ENCODE results near the gene MYG1. TPM values are rescaled to one million over a fixed set of nuclear protein-coding genes. Genes with fewer than 3 reads are reported as not detected.

Gene MYG1, protein sequence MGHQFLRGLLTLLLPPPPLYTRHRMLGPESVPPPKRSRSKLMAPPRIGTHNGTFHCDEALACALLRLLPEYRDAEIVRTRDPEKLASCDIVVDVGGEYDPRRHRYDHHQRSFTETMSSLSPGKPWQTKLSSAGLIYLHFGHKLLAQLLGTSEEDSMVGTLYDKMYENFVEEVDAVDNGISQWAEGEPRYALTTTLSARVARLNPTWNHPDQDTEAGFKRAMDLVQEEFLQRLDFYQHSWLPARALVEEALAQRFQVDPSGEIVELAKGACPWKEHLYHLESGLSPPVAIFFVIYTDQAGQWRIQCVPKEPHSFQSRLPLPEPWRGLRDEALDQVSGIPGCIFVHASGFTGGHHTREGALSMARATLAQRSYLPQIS
- polyA plus RNA-seq = 10 to 100 TPM; 42.4 to 87.0 (median 66.9) TPM
- long read RNA-seq, donor 1, transcript C12orf10-201 (7 exons, 1,192 nt) = major isoform, 26 of 38 reads
- long read RNA-seq, donor 1, partial matches to known transcripts = 5 of 38 reads
- long read RNA-seq, donor 1, other reads (novel, unspliced or antisense) = 0 of 38 reads
- long read RNA-seq, donor 2, transcript C12orf10-201 (7 exons, 1,192 nt) = major isoform, 10 of 11 reads
- long read RNA-seq, donor 2, partial matches to known transcripts = 0 of 11 reads
- long read RNA-seq, donor 2, other reads (novel, unspliced or antisense) = 0 of 11 reads
- long read RNA-seq, donor 3, transcript C12orf10-201 (7 exons, 1,192 nt) = major isoform, 5 of 9 reads
- long read RNA-seq, donor 3, partial matches to known transcripts = 0 of 9 reads
- long read RNA-seq, donor 3, other reads (novel, unspliced or antisense) = 0 of 9 reads
- long read RNA-seq, donor 4 = 0 reads
- long read RNA-seq, donor 5, transcript C12orf10-201 (7 exons, 1,192 nt) = major isoform, 6 of 10 reads
- long read RNA-seq, donor 5, partial matches to known transcripts = 0 of 10 reads
- long read RNA-seq, donor 5, other reads (novel, unspliced or antisense) = 0 of 10 reads
- long read RNA-seq, donor 6, transcript C12orf10-201 (7 exons, 1,192 nt) = major isoform, 10 of 13 reads
- long read RNA-seq, donor 6, partial matches to known transcripts = 0 of 13 reads
- long read RNA-seq, donor 6, other reads (novel, unspliced or antisense) = 0 of 13 reads
- long read RNA-seq, donor 7 = 0 reads
- long read RNA-seq, donor 8, partial matches to known transcripts = 0 of 2 reads
- long read RNA-seq, donor 8, other reads (novel, unspliced or antisense) = 0 of 2 reads
- long read RNA-seq, donor 9, partial matches to known transcripts = 0 of 2 reads
- long read RNA-seq, donor 9, other reads (novel, unspliced or antisense) = 0 of 2 reads
- long read RNA-seq, donor 10, transcript C12orf10-201 (7 exons, 1,192 nt) = major isoform, 18 of 24 reads
- long read RNA-seq, donor 10, partial matches to known transcripts = 0 of 24 reads
- long read RNA-seq, donor 10, other reads (novel, unspliced or antisense) = 0 of 24 reads

- peaks cover 2 to 23% (median 10%) of the 10 kb centered on the region in 3 donors for H3K4me1 ChIP-seq (ENCODE audit: control insufficient read depth in 3 of 3, insufficient read depth in 2 of 3, low read depth in 1 of 3, low read length in 2 of 3)
- FAIRE-seq = no peak
These were observed at the start of gene MYG1 for GRCh38 chr12:53299454-53300180. TSS of gene MYG1 (plus strand) at chr12:53299695. CDS start at chr12:53299738, 43 bp downstream.

GRCh38 chr12:53251477-53252348 lies 47.8 kb upstream of the MYG1 start:
- FAIRE-seq (no peak), DNase-seq (peak; percentile 77 to 89)
- Histone ChIP-seq H3K4me3 (ENCODE audit: low read depth in 1 of 3, low read length in 3 of 3) (peak overlapping the region; percentile 76 to 94 (median 83)), H3K27ac (ENCODE audit: low read depth in 1 of 3, low read length in 2 of 3) (peak overlapping the region; percentile 56 to 93 (median 90)), H3K9me3 (ENCODE audit: control insufficient read depth in 2 of 2, insufficient read depth in 1 of 2, low read depth in 1 of 2, low read length in 1 of 2) (no peaks in the 10 kb centered on the region), H3K4me1 (ENCODE audit: control insufficient read depth in 3 of 3, insufficient read depth in 2 of 3, low read depth in 1 of 3, low read length in 2 of 3) (peaks cover 3 to 15% (median 8%) of the 10 kb centered on the region in 3 donors), H3K27me3 (ENCODE audit: control insufficient read depth in 3 of 3, insufficient read depth in 3 of 3, low read length in 3 of 3) (no peaks in the 10 kb centered on the region), H3K36me3 (ENCODE audit: control insufficient read depth in 3 of 3, insufficient read depth in 2 of 3, low read depth in 1 of 3, low read length in 3 of 3) (peaks cover 4 to 27% (median 7%) of the 10 kb centered on the region in 3 donors)
- 0 to 1% (median 1%) methylated on average over 27 to 51 of the region's 51 CpGs for WGBS, 3 donors

More at GRCh38 chr12:53299454-53300180, at the start of gene MYG1:
- H3K9me3 ChIP-seq (ENCODE audit: control insufficient read depth in 2 of 2, insufficient read depth in 1 of 2, low read depth in 1 of 2, low read length in 1 of 2) = no peaks in the 10 kb centered on the region
- H3K27ac ChIP-seq (ENCODE audit: low read depth in 1 of 3, low read length in 2 of 3) = peak within 1 kb of the TSS; percentile 34 to 57 (median 47)
- H3K36me3 ChIP-seq (ENCODE audit: control insufficient read depth in 3 of 3, insufficient read depth in 2 of 3, low read depth in 1 of 3, low read length in 3 of 3) = peaks cover 0 to 48% (median 2%) of the 10 kb centered on the region in 3 donors
- DNase-seq = peak; percentile 95
- H3K4me3 ChIP-seq (ENCODE audit: low read depth in 1 of 3, low read length in 3 of 3) = peak within 1 kb of the TSS; percentile 55 to 77 (median 74)
- no peaks in the 10 kb centered on the region for H3K27me3 ChIP-seq (ENCODE audit: control insufficient read depth in 3 of 3, insufficient read depth in 3 of 3, low read length in 3 of 3)
- 0 to 1% (median 1%) methylated on average over 45 to 51 of the region's 51 CpGs for WGBS, 3 donors

DNA sequence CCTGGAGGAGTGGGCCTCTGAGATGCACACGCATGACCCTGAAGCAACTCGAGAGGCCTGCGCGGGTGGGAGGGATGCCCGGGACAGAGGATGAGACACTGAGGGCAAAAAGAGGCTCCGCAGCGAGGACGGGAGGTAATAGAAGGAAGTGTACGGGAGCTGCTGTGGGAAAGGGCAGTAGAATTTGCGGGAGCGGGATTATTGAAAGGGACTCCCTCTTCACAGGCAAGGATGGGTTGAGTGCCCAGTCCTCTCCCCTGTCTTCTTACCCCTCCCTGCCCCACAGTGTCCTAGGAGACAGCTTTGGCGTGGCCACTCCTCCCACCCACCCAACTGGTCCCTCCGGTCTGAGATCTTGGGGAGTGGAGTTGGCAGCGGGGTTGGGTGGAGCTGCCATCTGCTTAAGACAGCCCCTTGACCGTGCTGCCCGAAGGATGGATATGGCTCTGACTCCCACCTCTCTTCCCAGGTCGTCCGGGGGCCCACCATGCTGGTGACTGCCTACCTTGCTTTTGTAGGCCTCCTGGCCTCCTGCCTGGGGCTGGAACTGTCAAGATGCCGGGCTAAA lies 47.1 kb upstream of the MYG1 start:
- peak overlapping the region; percentile 76 to 94 (median 83) for H3K4me3 ChIP-seq (ENCODE audit: low read depth in 1 of 3, low read length in 3 of 3)
- peak overlapping the region; percentile 51 to 93 (median 89) for H3K27ac ChIP-seq (ENCODE audit: low read depth in 1 of 3, low read length in 2 of 3)
- peaks cover 4 to 27% (median 7%) of the 10 kb centered on the region in 3 donors for H3K36me3 ChIP-seq (ENCODE audit: control insufficient read depth in 3 of 3, insufficient read depth in 2 of 3, low read depth in 1 of 3, low read length in 3 of 3)
- FAIRE-seq = no peak
- H3K4me1 ChIP-seq (ENCODE audit: control insufficient read depth in 3 of 3, insufficient read depth in 2 of 3, low read depth in 1 of 3, low read length in 2 of 3) = peaks cover 3 to 15% (median 8%) of the 10 kb centered on the region in 3 donors
- DNase-seq = peak; percentile 37 to 46
- no peaks in the 10 kb centered on the region for H3K27me3 ChIP-seq (ENCODE audit: control insufficient read depth in 3 of 3, insufficient read depth in 3 of 3, low read length in 3 of 3)
- H3K9me3 ChIP-seq (ENCODE audit: control insufficient read depth in 2 of 2, insufficient read depth in 1 of 2, low read depth in 1 of 2, low read length in 1 of 2) = no peaks in the 10 kb centered on the region
- 9 to 10% (median 10%) methylated on average over 19 of the region's 19 CpGs for WGBS, 3 donors

GRCh38 chr12:53253298-53253697 lies 46.2 kb upstream of the MYG1 start:
- no peaks in the 10 kb centered on the region for H3K27me3 ChIP-seq (ENCODE audit: control insufficient read depth in 3 of 3, insufficient read depth in 3 of 3, low read length in 3 of 3)
- no peak for FAIRE-seq
- no peak overlapping the region for H3K4me3 ChIP-seq (ENCODE audit: low read depth in 1 of 3, low read length in 3 of 3)
- H3K9me3 ChIP-seq (ENCODE audit: control insufficient read depth in 2 of 2, insufficient read depth in 1 of 2, low read depth in 1 of 2, low read length in 1 of 2) = no peaks in the 10 kb centered on the region
- no peak overlapping the region for H3K27ac ChIP-seq (ENCODE audit: low read depth in 1 of 3, low read length in 2 of 3)
- H3K36me3 ChIP-seq (ENCODE audit: control insufficient read depth in 3 of 3, insufficient read depth in 2 of 3, low read depth in 1 of 3, low read length in 3 of 3) = peaks cover 4 to 27% (median 7%) of the 10 kb centered on the region in 3 donors
- no peak for DNase-seq
- H3K4me1 ChIP-seq (ENCODE audit: control insufficient read depth in 3 of 3, insufficient read depth in 2 of 3, low read depth in 1 of 3, low read length in 2 of 3) = peaks cover 3 to 15% (median 8%) of the 10 kb centered on the region in 3 donors
- whole genome bisulfite sequencing, 3 donors = 86 to 91% (median 90%) methylated on average over 13 of the region's 13 CpGs

DNA sequence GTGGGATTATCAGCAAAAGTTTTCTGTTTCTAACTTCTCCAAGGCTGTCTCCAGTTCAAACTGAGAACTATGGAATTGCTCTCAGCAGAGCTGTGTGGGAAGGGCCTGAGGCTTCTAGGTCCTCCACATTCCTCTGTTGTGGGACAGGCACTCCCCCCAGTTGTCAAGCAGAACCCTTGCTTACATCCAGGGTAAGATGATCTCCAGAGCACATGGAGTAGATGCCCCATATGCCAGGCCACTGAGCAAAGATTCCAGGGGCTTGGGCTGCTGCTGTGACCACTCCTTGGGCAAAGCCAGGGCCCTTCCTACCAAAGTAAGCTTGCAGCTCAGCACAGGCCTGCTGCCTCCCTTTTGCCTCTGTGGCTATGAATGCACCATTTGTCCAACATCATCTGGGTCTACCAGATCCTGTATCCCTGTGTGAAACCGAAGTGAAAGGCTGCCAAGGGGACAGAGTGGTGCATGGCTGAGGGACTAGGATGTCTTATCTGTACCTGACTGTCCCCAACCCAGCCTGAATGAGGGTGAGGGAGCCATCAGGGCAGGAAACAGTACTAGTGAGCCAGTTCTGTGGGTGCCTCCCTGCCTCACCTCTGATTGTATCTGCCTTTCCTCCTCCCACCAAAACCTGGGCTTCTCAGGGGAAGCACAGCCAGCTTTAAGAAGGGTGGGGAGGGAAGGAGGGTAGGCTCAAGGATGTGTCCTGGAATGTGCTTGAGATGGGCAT lies 44.5 kb upstream of the MYG1 start:
- Histone ChIP-seq H3K27me3 (ENCODE audit: control insufficient read depth in 3 of 3, insufficient read depth in 3 of 3, low read length in 3 of 3) (no peaks in the 10 kb centered on the region), H3K27ac (ENCODE audit: low read depth in 1 of 3, low read length in 2 of 3) (no peak overlapping the region), H3K9me3 (ENCODE audit: control insufficient read depth in 2 of 2, insufficient read depth in 1 of 2, low read depth in 1 of 2, low read length in 1 of 2) (no peaks in the 10 kb centered on the region), H3K36me3 (ENCODE audit: control insufficient read depth in 3 of 3, insufficient read depth in 2 of 3, low read depth in 1 of 3, low read length in 3 of 3) (peaks cover 4 to 27% (median 7%) of the 10 kb centered on the region in 3 donors), H3K4me1 (ENCODE audit: control insufficient read depth in 3 of 3, insufficient read depth in 2 of 3, low read depth in 1 of 3, low read length in 2 of 3) (peaks cover 3 to 15% (median 10%) of the 10 kb centered on the region in 3 donors), H3K4me3 (ENCODE audit: low read depth in 1 of 3, low read length in 3 of 3) (no peak overlapping the region)
- DNase-seq (no peak), FAIRE-seq (no peak)
- WGBS, 3 donors = 86 to 100% (median 87%) methylated on average over 1 of the region's 1 CpG

DNA sequence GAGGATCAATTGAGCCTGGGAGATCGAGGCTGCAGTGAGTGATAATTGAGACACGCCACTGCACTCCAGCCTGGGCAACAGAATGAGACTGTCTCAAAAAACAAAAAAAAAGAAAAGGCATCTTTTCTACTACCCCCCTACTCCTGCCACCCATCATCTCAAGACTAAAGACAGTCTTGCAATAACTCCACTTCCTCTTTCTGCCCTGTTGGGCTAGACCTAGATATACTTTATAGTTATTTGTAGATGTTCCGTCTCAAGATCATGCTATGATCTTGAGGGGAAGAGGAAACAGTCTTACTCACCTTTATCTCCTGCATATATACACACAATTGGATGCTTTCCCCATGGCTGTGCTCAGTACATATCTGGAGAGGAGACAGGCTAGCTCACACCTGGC lies 43.5 kb upstream of the MYG1 start:
- no peak for FAIRE-seq
- Histone ChIP-seq H3K4me1 (ENCODE audit: control insufficient read depth in 3 of 3, insufficient read depth in 2 of 3, low read depth in 1 of 3, low read length in 2 of 3) (peaks cover 3 to 13% (median 10%) of the 10 kb centered on the region in 3 donors), H3K4me3 (ENCODE audit: low read depth in 1 of 3, low read length in 3 of 3) (no peak overlapping the region), H3K9me3 (ENCODE audit: control insufficient read depth in 2 of 2, insufficient read depth in 1 of 2, low read depth in 1 of 2, low read length in 1 of 2) (no peaks in the 10 kb centered on the region), H3K36me3 (ENCODE audit: control insufficient read depth in 3 of 3, insufficient read depth in 2 of 3, low read depth in 1 of 3, low read length in 3 of 3) (peaks cover 4 to 27% (median 7%) of the 10 kb centered on the region in 3 donors), H3K27ac (ENCODE audit: low read depth in 1 of 3, low read length in 2 of 3) (no peak overlapping the region), H3K27me3 (ENCODE audit: control insufficient read depth in 3 of 3, insufficient read depth in 3 of 3, low read length in 3 of 3) (no peaks in the 10 kb centered on the region)
- WGBS, 3 donors = 73 to 99% (median 84%) methylated on average over 3 of the region's 3 CpGs
- DNase-seq = no peak
